Activated T-helper 1 cell treated with Interleukin-2 at 50 U/mL for 16 hours (primary cell): ENCODE measurements around the gene TMEM63B.
A peak's percentile ranks its signal among the peaks of the same experiment; 100 is the strongest.
"Not testable (repeated sequence)": the region's sequence is repeated elsewhere in the genome, so short reads cannot be mapped to it uniquely, and the experiment has no call there.

Experiments
- DNase-seq: peaks from one replicate; pipeline ENCODE4 v3.0.0-alpha.2; 2020; ENCODE audit warnings: low read depth

Gene TMEM63B

DNA sequence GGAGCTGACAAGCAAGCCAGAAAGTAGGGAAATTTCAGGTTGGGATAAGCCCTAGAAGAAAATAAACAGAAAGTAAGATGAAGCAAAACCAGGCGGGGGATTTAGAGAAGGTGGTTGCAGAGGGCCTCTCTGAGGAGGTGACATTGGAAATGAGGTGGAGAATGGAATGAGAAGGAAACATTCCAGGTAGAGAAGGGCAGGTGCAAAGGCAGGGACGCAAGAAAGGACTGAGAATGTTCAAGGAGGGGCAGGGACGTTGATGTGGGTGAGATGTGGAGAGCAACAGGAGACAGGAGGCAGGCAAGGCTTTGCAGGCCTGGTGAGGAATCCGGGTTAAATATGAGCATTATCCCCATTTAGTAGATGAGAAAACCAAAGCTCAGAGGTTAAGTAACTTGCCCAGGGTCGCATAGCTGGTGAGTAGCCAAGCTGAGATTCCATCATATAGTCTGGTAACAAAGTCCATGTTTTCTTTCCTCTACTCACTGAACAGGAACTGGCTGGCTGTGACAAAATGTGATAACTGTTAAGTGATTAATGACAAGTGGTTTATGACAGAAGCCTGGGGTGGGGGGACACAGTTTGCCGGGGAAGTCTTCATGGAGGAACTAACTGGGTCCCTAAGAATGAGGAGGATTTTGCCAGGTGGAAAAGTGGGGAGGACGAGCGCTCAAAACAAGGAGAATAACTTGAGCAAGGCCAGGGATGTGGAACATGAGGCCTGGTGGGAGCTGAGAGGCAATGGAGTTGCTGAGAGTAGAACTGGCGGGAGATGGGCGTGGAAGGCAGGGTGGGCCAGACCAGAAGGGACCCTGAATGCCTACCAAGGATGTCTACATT, 32.7 kb upstream of the TMEM63B start:
- DNase-seq: no peak

DNA sequence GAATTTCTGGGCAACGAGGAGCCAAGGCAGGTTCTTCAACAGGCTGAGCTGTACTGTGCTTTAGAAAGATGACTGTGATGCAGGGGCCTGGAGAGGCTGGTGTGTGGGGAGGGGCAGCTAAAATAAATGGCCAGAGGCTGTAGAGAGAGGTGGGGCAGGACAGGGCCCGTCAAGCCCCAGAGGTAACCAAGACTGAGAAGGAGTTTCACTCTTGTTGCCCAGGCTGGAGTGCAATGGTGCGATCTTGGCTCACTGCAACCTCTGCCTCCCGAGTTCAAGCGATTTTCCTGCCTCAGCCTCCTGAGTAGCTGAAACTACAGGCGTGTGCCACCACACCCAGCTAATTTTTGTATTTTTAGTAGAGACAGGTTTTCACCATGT, 32.1 kb upstream of the TMEM63B start:
- DNase-seq: not testable (repeated sequence)

DNA sequence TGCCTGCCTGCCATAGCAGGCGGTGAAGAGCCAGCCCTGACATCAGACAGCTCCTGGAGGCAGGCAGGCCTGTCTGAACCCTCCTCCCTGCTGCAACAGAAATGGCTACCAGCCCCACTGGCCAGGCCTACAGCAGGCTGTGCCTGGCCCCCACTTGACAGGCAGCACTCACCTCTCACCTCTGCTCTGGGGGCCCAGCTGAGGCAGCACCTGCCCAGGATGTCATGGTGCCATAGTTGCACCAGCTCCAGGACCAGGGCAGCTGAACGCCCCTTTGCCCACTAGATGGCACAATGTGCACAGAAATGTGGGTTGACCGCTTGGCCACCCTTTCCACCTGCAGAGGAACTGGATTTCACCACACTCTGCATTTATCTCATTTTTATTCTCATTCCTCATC, 30.7 kb upstream of the TMEM63B start:
- peak; percentile 52 for DNase-seq

DNA sequence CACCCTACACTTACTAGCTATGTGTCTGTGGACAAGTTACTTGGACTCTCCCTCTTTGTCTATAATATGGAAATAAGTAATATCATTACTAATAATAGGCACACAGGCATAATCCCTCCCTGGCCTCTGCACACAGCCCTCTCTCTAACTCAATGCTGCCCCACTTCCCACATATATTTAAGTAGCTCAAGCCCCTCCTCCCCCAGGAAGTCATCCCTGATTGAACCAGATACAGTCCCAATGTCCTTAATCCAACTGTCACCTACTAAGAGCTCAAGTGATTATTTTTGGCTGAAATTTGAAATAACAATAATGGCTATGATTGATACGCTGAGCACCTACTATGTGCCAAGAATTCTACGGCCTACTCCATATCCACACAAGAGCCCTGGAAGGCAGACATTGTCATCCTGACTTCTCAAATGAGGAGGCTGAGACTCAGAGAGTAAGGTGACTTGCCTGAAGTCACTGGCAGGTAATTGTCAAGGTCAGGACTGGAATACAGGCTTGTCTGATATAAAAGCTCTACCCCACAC, 29.5 kb upstream of the TMEM63B start:
- DNase-seq: no peak

DNA sequence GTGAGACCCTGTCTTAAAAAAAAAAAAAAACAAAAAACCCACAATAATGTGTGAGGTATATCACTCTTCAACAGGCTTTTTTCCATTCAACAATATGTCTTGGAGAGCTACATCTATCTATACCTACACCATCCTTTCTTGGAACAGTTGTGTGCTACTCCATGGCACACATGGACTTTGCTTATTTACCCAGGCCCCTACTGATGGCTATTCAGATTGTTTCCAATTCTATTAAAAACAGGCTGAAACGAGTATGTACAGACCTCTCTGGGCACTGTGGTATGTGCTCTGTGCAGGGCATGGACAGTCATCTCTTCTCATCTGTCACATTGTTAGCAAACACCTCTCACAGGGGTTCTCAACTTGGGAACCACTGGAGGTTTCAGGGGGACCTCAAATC, 28.2 kb upstream of the TMEM63B start:
- DNase-seq: no peak

DNA sequence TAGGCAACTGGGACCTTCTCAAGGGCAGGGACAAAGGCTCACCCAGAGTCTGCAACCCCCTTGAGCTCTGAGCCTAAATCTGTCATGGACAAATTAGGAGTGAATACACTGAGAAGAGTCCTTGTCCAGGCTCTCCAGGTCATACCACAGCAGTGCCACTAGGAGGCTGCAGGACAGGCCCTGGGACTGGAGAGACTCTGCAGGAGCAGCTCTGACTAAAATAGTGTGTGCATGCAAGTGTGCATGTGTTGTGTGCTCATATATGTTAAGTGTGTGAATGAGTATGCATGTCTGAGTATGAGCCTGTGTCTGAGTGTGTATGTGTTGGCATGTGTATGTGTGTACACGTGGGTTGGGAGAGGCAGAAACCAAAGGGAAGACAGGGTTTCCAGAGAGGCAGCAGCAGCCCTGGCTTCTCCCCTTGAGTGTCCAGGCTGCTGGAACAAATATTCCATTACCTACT, 27.2 kb upstream of the TMEM63B start:
- DNase-seq: no peak

DNA sequence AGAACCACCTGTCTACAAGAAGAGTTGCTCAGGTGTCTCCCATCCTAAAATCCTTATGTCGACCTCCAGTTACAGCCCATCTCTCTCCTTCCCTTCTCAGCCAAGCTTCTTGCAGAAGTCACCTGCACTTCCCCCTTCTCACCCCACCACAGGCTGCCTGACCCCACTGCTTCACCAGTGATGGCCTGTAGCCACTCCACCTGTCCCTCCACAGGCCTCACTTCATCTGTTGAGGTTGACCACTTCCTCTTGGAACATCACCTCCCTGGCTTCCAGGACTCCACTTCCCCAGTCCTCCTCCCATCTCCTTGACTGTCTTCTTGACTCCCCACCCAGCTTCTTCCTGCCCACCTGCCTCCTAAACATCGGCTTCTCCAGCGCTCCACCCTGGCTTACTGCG, 25.5 kb upstream of the TMEM63B start:
- no peak for DNase-seq

DNA sequence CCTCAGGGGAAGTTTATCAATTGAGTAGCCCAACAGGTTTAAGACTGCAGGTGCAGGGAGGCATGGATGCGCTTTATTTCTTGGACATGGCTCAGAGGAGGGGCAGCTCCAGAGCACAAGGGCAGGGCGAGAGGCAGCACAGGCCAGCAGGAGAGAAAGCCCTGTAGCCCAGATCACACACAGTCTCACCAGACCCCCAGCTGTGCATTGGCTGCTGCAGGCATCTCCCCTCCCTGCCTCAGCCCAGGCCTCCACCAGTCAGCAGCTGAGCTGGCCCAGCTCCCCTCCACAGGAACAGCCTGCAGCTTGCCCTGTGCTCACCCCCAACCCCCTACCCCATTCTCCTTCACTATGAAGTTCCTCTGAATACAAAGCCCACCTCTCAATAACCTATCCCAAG, 24.8 kb upstream of the TMEM63B start:
- DNase-seq: no peak

DNA sequence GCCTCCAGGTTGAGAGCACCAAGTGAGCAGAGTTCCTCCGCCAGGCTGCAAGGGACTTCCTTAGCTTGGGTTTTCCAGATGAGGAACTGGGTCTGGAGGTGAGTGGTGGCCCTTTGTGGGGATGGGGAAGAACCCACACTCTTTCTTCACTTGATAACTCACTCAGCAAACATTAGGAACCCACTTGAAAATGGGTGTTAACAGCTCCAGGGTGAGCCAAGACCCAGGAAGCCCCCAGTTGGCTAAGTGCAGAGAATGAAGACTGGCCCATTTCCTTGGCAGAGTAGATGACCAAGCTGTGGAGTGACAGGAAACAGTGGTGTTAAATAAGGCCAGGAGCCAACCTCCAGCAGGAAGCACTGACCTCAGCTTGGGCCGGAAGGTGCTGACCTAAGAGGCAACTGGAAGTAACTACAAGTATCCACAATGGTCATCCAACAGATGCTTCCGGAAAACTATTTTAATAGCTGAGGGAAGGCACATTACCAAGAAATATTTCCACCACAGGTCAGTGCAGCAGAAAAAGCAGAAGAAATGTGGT, 22.8 kb upstream of the TMEM63B start:
- no peak for DNase-seq

DNA sequence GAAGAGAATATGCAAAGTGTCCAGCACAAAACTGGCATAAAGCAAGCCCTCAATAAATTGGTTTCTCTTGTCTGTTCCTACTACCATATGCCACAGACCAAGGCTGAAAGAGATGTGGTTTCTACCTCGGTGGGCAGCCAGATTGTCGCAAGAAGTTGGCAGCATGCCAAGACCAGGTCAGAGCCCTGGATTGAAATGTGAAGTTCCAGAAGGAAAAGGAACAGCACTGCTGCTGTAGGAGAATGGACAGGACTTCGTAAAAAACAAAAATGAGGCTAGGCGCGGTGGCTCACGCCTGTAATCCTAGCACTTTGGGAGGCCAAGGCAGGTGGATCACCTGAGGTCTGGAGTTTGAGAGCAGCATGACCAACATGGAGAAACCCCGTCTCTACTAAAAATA, 22.2 kb upstream of the TMEM63B start:
- DNase-seq: no peak

DNA sequence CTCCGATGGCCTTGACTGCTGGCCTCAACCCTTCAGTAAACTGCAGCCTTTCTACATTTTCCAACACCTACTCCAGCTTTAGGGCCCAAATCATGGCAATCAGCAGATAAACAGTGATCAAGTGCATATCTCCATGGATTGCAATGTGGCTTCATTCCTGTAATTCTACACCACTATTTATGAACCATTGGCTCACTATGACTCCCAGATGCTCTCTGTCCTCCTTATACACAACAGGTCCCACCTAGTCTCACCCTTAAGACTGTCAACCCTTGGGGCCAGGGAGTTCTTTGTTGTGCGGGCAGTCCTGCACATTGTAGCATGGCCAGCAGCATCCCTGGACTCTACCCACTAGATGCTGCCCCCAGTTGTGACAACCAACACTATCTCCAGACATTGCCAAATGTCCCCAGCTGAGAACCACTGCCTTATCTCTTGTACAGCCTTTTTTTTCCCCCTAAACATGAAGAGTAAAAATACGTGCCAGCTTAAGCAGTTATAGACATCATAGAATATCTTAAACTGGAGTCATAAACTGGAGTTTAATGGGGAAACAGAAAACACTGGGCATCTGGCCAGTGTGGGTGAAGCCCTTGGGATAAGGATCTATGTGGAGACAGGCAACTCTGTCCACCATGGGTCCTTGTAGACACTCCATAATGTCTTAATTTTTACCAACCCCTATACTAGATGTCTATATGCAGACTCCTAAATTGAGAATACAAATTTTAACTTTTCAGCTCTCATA, 21.2 kb upstream of the TMEM63B start:
- DNase-seq: no peak

DNA sequence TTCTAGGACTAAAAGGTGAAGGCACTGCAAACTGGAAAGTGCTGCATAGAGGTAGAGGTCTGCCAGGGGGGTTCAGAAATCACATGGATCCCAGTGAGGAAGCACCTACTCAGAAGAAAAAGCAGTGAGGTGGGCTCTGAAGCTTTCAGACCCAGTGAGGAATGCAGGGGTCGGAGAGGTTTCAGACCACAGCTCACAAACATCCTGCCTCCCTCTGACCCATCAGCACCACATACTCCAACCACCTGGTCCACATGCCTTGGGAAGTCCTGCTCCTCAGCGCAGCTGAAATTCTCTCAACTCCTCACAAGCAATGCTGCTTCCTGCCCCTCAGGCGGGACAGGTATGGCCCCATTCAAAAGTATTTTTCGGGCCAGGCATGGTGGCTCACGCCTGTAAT, 20.3 kb upstream of the TMEM63B start:
- no peak for DNase-seq

DNA sequence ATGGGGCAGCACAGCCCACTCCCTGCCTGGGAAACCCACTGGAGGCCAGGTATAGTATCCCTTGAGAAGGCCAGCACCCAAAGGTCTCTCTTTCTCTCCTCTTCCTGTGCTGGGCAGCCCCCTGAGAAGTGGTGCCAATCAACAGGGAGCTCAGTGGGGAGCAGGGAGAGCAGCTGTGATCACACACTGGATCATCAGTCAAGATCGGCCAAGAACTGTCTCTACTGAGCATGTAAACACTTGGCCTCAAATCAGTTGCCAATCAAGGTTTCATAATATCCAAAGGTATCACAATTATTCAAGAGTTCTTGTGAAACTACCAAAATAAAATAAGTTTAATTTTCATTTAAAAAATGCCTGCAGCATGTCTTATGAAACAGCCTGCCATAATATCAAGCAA, 18.9 kb upstream of the TMEM63B start:
- no peak for DNase-seq

DNA sequence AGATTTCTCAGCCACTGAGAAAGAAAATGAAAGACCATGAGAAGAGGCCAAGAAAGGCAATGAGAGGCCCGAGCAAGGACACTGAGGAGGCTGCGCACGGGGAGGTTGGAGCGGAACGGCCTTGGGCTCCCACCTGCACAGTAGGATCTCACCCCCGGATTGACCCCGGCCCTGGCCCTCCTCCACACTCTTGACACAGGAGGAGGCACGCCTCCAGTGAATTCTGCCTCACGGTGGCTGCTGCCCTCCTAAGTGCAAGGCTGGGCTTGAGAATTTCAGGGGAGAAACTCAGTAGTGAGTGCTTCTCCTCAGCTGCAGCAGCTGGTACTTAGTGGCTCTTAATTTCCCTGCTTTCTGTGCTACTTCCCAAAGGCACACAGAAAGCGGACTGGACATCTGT, 18.1 kb upstream of the TMEM63B start:
- DNase-seq: no peak

DNA sequence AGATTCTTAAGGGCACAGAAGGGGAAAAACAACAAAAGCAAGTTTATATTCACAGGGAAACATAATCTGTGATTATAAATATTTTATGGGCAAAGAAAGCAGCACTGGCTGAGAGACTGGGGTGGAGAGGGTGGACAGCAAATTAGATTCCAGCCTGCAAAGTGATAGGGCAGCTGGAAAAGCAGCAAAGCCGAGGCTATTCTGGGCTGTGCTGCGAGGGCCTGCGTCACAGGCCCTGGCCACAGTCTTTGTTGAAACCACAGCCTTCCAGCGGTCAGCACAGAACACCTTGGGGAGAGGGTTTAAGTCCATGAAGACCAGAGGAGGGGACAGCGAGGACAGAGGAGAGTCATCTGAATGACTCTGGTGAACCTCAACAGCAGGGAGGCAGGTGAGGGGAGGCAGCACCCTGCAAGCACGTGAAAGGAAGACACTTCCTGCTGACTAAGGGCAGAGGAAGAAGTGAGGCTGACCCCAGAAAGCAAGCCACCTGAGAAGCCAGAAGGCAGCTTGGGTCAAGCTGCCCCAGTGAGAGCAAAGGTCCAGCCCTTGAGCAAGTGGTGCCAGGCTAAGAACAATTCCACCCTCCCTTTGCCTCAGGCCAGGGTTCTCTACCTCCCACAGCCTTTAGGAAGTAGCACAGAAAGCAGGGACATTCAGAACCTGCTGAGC, 17.2 kb upstream of the TMEM63B start:
- DNase-seq: no peak

DNA sequence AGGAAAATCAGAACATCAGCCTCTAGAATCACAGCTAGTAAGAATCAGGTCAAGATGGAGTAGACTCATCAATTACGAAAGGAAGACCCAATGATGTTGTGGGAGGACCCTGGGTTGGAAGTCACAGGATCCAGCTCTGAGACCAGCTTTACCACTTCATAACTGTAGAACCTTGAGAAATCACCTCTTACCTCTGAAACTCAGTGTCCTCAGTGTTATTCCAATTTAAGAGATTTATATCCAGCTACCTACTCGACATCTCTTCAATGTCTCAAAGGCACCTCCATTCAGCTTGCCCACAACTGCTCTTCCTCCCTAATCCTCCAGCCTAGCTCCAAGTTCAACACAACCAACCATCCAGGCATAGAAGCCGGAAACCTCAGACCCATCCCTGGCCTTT, 16.4 kb upstream of the TMEM63B start:
- no peak for DNase-seq

DNA sequence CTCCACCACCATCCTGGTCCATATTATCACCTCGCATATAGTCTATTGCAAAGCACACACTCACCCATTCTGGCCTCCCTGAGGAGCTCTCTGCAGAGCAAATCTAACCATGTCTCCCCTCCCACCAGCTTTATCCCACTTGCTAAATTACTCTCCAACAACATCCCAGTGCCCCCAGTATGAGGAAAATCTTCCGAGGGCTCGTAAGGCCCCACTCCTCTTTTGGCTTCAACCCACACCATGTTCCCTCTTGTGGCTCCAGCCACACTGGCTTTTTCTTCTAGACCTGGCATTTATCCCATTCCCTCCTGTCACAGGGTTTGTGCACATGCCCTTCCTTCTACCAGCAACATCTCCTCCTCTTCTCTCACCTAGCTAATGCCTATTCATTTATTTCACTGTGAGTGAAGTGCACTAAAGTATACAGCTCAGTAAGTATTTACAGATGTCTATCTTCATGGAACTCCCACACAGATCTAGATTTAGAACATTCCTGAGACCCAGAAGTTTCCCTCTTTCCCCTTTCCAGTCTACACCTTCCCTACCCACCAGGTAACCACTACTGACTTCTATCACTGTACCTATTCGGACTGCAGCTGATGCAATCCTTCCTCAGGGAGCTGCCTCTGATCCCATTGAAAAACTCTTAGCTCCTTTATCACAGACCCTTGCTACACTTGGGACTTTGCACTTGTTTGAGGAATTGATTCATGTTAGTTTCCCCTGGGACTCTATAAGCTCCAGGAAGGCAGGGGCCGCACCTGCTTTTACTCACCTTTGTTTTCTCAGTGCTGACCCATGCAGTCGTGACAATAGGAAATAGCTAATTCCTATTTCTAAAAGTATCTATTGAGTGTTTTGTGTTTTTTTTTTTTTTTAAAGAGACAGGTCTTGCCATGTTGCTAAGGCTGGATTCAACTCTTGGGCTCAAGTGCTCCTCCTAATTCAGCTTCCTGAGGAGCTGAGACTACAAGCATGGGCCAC, 15.6 kb upstream of the TMEM63B start:
- no peak for DNase-seq

DNA sequence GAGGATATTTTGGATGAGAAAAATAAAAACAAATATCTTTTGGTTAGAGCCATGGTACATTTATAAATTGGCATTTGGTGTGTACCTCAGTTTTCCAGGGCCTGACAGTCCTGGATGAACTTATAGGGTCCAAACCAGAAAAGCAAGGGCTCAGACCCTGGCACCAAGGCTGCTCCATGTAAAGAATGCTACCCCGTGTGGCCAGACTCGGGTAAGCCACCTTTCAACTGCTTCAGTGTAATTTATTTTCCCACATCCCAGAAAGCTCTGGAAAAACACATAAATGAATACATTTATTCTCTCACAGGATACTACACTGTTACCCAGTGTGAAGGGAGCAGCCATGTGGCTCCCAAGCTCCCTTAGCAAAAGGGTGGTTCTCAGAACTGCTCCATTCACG, 13.9 kb upstream of the TMEM63B start:
- DNase-seq: no peak

DNA sequence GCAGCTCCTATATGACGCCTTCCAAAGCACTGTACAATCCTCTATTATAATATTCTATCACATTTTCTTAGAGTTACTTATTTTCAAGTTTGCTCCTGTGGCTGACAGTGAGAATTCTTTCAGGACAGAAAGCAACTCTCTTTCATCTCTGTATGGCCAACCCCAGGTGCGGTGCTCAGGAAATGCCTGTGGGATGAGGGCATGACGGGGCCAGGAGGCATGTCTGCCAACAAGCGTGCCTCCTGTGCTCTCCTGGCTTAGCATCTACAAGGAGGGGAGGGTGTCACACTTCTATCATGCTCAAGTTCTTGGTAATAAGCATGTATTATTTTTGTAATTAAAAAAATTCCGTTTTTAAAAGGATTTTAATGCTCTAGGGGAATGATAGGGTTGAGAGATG, 11.5 kb upstream of the TMEM63B start:
- DNase-seq: no peak

DNA sequence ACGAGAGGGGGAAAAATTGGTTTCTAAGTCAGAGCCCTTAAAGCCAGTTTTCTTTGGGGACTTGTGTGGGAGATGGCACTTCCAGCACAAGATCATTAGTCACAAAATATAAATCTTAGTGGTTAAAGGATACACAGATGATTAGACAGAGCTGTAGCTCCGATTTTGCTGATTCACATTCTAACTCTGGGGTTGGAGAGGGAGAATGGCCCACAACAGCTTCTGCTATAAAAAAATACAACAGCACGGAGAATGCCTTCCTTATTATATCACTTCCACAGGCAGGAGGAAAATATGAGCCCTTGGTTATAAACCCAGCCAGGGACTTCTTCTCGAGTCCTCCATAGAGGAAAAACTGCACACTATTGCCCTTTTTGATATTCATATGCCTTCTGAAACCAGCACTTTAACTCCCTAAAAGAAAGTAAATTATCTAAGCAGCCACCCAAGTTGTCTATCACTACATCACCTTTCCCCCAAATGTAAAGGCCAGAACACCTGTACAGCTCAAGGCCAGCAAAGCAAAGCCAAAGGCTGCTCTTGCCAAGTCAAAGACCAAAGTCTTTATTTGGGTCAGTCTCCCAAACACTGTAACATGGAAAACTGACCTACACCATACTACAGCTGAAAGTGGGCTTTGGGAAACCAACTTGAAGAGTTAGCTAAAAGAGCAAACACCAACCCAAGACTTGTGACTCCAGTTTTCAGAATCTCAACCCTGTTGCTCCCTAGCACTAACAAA, 10.5 kb upstream of the TMEM63B start:
- DNase-seq: no peak
